ENCODE measurements around the gene SRPK3. TPM values are rescaled to one million over a fixed set of nuclear protein-coding genes. Genes with fewer than 3 reads are reported as not detected.

The SRPK3 gene
- total and polyA plus RNA-seq, 11 donors = 8.8 to 49.7 (median 38.9) TPM

DNA sequence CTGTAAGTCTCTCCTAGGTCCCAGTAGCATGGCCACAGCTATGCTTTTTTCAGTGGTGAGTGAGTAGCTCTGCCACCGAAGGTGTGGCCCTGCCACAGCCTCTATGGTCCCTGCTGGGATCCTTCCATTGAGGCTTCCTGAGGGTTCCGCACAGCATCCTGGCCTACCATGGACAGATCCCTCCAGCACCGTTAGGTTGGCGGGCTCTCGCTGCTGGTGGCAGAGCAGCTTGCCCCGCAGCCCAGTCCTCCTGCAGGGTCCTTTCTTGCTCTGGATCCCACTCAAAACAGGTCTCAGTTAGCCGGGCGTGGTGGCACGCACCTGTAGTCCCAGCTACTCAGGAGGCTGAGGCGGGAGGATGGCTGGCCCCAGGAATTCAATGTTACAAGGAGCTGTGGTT, 51.9 kb downstream of the SRPK3 start:
- 73 to 86% (median 78%) methylated on average over 9 to 10 of the region's 10 CpGs for WGBS, 4 donors
- Histone ChIP-seq H3K36me3 (no peaks in the 10 kb centered on the region), H3K27me3 (peaks cover 0 to 67% (median 0%) of the 10 kb centered on the region in 9 donors), H3K4me1 (peaks cover 0 to 23% (median 0%) of the 10 kb centered on the region in 12 donors), H3K9me3 (no peaks in the 10 kb centered on the region), H3K27ac (no peak overlapping the region), H3K4me3 (no peak overlapping the region)
- TF ChIP-seq, protein P1, sequence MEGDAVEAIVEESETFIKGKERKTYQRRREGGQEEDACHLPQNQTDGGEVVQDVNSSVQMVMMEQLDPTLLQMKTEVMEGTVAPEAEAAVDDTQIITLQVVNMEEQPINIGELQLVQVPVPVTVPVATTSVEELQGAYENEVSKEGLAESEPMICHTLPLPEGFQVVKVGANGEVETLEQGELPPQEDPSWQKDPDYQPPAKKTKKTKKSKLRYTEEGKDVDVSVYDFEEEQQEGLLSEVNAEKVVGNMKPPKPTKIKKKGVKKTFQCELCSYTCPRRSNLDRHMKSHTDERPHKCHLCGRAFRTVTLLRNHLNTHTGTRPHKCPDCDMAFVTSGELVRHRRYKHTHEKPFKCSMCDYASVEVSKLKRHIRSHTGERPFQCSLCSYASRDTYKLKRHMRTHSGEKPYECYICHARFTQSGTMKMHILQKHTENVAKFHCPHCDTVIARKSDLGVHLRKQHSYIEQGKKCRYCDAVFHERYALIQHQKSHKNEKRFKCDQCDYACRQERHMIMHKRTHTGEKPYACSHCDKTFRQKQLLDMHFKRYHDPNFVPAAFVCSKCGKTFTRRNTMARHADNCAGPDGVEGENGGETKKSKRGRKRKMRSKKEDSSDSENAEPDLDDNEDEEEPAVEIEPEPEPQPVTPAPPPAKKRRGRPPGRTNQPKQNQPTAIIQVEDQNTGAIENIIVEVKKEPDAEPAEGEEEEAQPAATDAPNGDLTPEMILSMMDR (IDR thresholded peaks at IDR 0.05) = no peak
- no peak for TF ChIP-seq POLR2A (IDR thresholded peaks at IDR 0.05)
- DNase-seq (no peak), ATAC-seq (no peak)
- intact Hi-C loops (cut with DNase I) = loop anchor here in 2 of 10 donors (10.0 kb wide), 1 partner anchor 72 kb away; the partner anchor contains the start of gene AVPR2 (in 2 of the 2)

Other genes starting within 250 kb of the SRPK3 start
- 10 to 100 TPM; 16.2 to 87.3 (median 36.9) TPM for gene CCNQ, start 181.9 kb upstream of the SRPK3 start, total RNA-seq
- 100 to 1,000 TPM in 1 of 2 donors, 10 to 100 TPM in 1; 85.0 to 126 TPM for gene CCNQ, start 181.9 kb upstream of the SRPK3 start, polyA plus RNA-seq
- under 1 TPM in 1 of 9 donors, not detected in 8; 0.25 TPM for gene DUSP9, start 133.8 kb upstream of the SRPK3 start, total RNA-seq
- gene DUSP9, start 133.8 kb upstream of the SRPK3 start, polyA plus RNA-seq = under 1 TPM in 1 of 2 donors, not detected in 1; 0.04 TPM
- gene PNCK, start 107.2 kb upstream of the SRPK3 start, total RNA-seq = 1 to 10 TPM; 3.1 to 7.3 (median 6.6) TPM
- gene PNCK, start 107.2 kb upstream of the SRPK3 start, polyA plus RNA-seq = 1 to 10 TPM; 1.4 to 3.2 TPM
- 100 to 1,000 TPM; 113 to 203 (median 179) TPM for gene SLC6A8, start 93.1 kb upstream of the SRPK3 start, total RNA-seq
- 100 to 1,000 TPM; 138 to 241 TPM for gene SLC6A8, start 93.1 kb upstream of the SRPK3 start, polyA plus RNA-seq
- 100 to 1,000 TPM in 5 of 9 donors, 10 to 100 TPM in 4; 59.9 to 162 (median 102) TPM for gene BCAP31, start 56.7 kb upstream of the SRPK3 start, total RNA-seq
- 100 to 1,000 TPM in 1 of 2 donors, 10 to 100 TPM in 1; 87.7 to 158 TPM for gene BCAP31, start 56.7 kb upstream of the SRPK3 start, polyA plus RNA-seq
- gene ABCD1, start 56.2 kb upstream of the SRPK3 start, total RNA-seq = 10 to 100 TPM; 13.5 to 25.6 (median 17.6) TPM
- gene ABCD1, start 56.2 kb upstream of the SRPK3 start, polyA plus RNA-seq = 10 to 100 TPM; 12.9 to 13.5 TPM
- gene PLXNB3, start 16.8 kb upstream of the SRPK3 start, total RNA-seq = 1 to 10 TPM; 1.6 to 8.6 (median 3.5) TPM
- 1 to 10 TPM in 1 of 2 donors, under 1 TPM in 1; 0.51 to 2.8 TPM for gene PLXNB3, start 16.8 kb upstream of the SRPK3 start, polyA plus RNA-seq
- 100 to 1,000 TPM in 2 of 9 donors, 10 to 100 TPM in 7; 58.1 to 162 (median 71.2) TPM for gene IDH3G, start 13.3 kb downstream of the SRPK3 start, total RNA-seq
- gene IDH3G, start 13.3 kb downstream of the SRPK3 start, polyA plus RNA-seq = 10 to 100 TPM; 76.5 to 78.6 TPM
- gene SSR4, start 13.6 kb downstream of the SRPK3 start, total RNA-seq = 100 to 1,000 TPM; 119 to 225 (median 135) TPM
- gene SSR4, start 13.6 kb downstream of the SRPK3 start, polyA plus RNA-seq = 100 to 1,000 TPM; 306 to 307 TPM
- gene PDZD4, start 49.5 kb downstream of the SRPK3 start, total RNA-seq = 1 to 10 TPM; 1.7 to 4.0 (median 2.4) TPM
- gene PDZD4, start 49.5 kb downstream of the SRPK3 start, polyA plus RNA-seq = 1 to 10 TPM; 1.7 to 2.4 TPM
- 10 to 100 TPM in 1 of 9 donors, 1 to 10 TPM in 7, under 1 TPM in 1; 0.99 to 11.0 (median 3.1) TPM for gene L1CAM, start 105.1 kb downstream of the SRPK3 start, total RNA-seq
- gene L1CAM, start 105.1 kb downstream of the SRPK3 start, polyA plus RNA-seq = 1 to 10 TPM; 1.3 to 1.8 TPM
- 10 to 100 TPM in 1 of 9 donors, 1 to 10 TPM in 8; 2.2 to 10.5 (median 3.0) TPM for gene AVPR2, start 123.6 kb downstream of the SRPK3 start, total RNA-seq
- gene AVPR2, start 123.6 kb downstream of the SRPK3 start, polyA plus RNA-seq = 1 to 10 TPM; 4.0 to 7.5 TPM
- 10 to 100 TPM in 4 of 9 donors, 1 to 10 TPM in 5; 6.8 to 55.8 (median 9.5) TPM for gene ARHGAP4, start 145.2 kb downstream of the SRPK3 start, total RNA-seq
- gene ARHGAP4, start 145.2 kb downstream of the SRPK3 start, polyA plus RNA-seq = 10 to 100 TPM; 15.9 to 25.1 TPM
- gene NAA10, start 154.0 kb downstream of the SRPK3 start, total RNA-seq = 100 to 1,000 TPM in 2 of 9 donors, 10 to 100 TPM in 7; 52.5 to 112 (median 72.1) TPM
- gene NAA10, start 154.0 kb downstream of the SRPK3 start, polyA plus RNA-seq = 100 to 1,000 TPM; 120 to 221 TPM
- gene RENBP, start 163.6 kb downstream of the SRPK3 start, total RNA-seq = 10 to 100 TPM in 5 of 9 donors, 1 to 10 TPM in 4; 5.1 to 35.5 (median 10.2) TPM
- 1 to 10 TPM; 6.4 to 9.8 TPM for gene RENBP, start 163.6 kb downstream of the SRPK3 start, polyA plus RNA-seq
- gene HCFC1, start 190.8 kb downstream of the SRPK3 start, total RNA-seq = 10 to 100 TPM; 22.7 to 72.6 (median 34.8) TPM
- gene HCFC1, start 190.8 kb downstream of the SRPK3 start, polyA plus RNA-seq = 10 to 100 TPM; 11.8 to 23.0 TPM
- 10 to 100 TPM in 2 of 9 donors, 1 to 10 TPM in 7; 3.5 to 11.4 (median 8.3) TPM for gene TMEM187, start 191.7 kb downstream of the SRPK3 start, total RNA-seq
- 1 to 10 TPM; 3.2 to 7.0 TPM for gene TMEM187, start 191.7 kb downstream of the SRPK3 start, polyA plus RNA-seq
- gene IRAK1, start 238.9 kb downstream of the SRPK3 start, total RNA-seq = 10 to 100 TPM; 22.0 to 79.2 (median 29.7) TPM
- 10 to 100 TPM; 23.8 to 89.3 TPM for gene IRAK1, start 238.9 kb downstream of the SRPK3 start, polyA plus RNA-seq